GM19463 (cell line): ENCODE measurements around the gene PRR36.
"Not testable (repeated sequence)": the region's sequence is repeated elsewhere in the genome, so short reads cannot be mapped to it uniquely, and the experiment has no call there.

Experiments used
- ATAC-seq: cut with Tn5 transposase; IDR thresholded peaks from one replicate; pipeline ENCODE4 v1.9.1; 2021; ENCODE audit warnings: mild to moderate bottlenecking, moderate library complexity; ENCODE audit not compliant: unreplicated experiment

Gene PRR36

DNA sequence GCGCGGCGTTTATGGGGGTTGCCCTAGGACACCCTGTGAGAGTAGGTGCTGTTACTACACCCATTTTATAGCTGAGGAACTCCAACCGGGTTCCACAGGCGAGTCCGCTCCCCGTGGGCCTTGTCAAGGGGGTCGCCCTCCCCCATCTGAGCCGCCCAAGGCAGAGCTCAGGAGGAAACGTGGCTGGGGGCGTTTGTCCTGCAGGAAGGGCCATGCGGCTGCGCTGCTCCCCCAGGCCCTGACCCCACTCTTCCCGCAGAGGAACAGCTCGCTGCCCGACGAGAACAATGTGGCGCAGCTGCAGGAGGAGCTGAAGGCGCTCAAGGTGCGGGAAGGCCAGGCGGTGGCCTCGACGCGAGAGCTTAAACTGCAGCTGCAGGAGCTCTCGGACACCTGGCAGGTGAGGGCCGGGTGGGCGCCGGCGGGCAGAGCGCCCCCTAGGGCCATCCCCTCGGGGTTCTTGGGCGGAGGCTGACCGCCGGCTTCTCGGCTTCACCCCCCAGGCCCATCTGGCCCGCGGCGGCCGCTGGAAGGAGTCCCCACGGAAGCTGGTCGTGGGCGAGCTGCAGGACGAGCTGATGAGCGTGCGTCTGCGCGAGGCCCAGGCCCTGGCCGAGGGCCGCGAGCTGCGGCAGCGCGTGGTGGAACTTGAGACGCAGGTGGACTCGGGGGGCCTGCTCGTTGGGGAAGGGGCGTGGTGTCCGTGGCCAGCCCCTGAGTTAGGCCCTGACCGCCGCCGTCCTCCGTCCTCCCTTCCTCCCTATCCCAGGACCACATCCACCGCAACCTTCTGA lies 12.4 kb downstream of the PRR36 start:
- ATAC-seq = no peak

DNA sequence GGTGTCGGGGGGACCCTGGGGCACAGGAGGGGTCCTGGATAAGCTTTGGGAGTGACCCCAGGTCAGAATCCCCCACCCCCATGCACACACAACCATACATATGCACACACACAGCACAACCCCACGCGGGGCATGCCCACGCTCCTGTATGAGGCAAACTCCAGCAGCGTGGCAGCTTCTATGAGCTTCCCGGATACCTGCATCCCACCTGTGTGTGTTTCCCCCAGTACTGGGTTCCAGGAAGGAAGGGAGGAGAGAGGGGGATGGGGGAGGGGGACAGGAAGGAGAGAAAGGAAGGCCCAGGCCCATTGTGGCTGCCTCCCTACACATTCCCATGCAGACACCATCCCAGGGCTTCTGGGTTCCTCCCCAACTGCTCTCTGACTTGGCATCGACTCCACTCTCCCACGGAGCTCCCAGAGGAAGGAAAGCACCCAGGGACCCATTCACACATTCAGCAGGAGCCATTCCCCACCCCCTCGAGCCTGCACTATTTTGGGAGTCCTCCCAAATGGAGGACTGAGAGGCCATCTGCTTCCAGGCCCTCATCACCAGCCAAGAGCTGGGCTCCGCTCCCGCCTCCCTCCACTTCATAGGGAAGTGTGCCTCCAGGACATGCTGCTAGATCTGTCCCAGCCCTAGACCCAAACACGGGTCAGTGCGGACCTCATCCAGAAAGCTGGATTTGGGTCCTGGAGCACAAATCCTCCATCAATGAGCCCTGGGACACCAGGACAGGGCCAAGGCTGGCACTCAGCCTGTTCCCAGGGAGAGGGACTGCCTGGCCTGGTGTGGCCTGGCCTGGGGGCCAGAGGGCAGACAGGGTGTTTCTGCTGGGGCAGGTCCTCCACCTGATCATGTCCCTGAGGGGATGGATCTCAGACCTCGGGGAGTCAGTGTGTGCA lies 13.2 kb downstream of the PRR36 start:
- no peak for ATAC-seq

DNA sequence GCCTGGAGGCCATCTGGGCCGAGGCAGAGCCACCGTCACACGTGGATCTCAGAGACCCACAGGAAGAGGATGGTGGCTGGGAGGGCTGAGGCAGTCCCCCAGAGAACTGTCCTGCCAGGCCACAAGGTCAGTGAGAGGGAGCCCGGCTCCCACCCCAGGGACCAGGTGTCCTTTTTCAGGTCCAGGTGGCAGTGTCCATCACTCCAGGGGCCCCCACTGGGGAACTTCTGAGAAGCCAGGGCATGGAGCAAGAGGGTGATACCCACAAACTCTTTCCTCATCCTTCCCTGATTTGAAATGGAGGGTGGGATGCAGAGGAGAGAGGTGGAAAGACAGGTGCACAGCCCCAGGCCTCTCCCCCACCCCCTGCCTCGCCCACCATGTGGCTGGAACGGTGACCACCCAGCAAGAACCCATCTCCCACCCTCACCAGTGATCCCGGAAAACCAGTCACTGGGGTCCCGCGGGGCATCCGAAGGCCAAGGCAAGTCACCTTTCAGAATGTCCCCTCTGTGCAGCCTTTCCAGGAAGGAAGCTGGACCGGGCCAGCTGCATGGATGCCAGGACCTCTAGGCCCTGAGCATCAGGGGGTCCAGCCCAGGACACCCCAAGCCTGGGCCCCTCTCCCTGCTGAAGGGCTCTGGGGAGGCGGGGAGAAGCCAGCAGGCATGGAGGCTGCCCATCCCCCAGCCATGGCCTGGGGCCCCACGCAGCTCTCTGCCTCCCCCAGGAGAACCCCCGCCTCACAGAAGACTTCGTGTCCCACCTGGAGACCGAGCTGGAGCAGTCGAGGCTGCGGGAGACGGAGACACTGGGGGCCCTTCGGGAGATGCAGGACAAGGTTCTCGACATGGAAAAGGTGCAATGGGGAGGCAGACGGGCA lies 14.1 kb downstream of the PRR36 start:
- no peak for ATAC-seq

DNA sequence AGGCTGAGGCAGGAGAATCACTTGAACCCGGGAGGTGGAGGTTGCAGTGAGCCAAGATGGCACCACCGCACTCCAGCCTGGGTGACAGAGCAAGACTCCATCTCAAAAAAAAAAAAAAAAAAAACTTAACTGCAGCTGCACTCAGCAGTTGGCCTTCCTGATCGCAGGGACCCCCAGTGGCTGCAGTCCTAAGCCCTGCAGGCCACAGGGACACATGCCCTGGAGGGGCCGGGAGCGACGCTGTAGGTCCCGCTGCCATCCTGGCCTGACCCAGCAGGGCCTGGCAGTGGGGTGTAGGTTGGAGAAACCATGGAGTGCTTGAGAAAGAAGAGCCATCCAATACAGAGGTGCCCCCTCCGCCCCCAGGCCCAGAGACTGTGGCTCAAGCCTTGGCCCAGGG lies 15.1 kb downstream of the PRR36 start:
- ATAC-seq = not testable (repeated sequence)

DNA sequence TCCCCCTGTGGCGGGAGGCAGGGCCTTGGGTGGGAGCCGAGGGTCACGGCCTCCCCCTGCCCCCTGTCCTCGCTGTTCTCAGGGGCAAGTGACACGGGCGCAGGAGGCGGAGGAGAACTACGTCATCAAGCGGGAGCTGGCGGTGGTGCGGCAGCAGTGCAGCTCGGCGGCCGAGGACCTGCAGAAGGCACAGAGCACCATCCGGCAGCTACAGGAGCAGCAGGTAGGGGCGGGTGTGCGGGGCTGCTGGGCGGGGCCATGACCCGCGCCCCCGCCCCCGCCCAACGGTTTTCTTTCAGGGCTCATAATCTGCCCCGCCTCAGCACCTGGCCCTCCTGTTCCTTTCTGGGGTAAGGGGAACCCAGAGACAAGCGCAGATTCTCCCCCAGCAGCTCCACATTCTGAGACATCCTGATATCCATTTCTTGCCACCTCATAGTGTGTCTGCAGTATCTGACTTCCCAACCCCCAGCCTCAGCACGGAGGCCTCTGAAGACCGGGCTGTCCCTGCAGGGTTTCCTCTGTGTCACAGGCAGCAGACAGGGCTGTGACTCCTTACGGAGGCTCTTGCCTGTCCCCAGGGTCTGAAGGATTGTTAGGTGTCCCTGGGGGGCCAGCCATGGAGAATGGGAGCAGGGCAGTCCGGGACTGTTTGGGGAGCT lies 15.9 kb downstream of the PRR36 start:
- ATAC-seq = no peak

DNA sequence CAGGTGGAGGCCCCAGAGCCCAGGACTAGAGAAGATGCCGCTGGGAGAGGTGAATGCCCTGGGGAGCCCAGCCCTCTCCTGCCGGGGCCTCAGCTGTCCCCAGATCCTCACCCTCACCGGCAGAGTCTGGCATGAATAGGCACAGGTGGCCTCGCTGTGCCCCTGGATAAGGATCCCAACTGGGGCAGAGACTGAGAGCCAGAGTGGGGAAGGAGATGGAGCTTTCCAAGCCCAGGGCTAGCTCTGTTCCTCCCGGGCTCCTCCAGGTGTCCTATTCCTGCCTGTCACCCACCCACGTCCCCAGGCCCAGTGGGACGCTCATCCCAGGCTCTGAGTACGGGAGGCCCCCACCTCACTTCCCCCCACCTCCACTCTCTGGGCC lies 16.5 kb downstream of the PRR36 start:
- ATAC-seq = no peak

DNA sequence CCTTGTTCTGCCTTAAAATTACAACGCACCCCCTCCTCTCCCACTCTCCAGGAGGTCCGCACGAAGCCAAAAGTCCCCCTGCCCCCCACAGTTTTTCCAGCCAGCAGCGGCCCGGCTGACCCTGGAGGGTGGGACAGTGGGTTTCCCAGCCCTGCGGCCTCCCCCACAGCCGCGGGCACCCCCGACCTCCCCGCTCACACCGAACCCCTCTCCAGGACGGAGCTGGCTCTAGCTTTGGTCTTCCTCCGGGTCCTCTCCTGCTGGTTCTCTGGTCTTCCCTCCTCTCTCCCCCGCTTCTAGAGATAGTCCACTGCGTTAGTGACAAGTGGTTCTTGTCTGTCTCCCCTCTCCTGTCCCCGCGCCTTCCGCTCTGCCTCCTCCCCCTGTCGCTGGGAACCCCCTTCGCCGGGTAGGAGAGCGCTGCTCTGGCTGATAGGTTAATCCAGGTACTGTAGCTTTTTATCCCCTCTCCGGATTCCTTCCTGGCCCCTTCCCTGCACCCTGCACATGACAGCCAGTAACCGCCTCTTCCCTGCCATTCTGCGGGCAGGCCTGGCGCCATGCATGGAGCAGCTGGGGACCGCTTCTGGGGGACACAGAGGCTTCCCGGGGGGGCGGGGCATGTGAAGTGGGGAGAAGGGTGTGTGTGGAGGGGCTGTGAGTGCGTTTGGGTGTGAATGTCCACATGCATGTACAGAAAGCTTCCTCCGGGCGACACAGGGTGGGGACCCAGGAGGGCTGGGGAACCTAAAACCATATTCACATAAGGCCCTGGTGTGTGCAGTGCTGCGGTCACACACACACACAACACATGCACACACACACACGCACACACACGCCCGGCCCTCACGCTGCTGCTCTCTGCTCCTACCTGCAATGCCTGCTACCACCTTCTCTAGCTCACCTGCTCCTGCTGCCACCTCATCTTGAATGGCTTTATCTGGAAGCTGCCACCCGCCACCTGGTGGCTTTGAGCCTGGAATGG lies 17.2 kb downstream of the PRR36 start:
- ATAC-seq = no peak

DNA sequence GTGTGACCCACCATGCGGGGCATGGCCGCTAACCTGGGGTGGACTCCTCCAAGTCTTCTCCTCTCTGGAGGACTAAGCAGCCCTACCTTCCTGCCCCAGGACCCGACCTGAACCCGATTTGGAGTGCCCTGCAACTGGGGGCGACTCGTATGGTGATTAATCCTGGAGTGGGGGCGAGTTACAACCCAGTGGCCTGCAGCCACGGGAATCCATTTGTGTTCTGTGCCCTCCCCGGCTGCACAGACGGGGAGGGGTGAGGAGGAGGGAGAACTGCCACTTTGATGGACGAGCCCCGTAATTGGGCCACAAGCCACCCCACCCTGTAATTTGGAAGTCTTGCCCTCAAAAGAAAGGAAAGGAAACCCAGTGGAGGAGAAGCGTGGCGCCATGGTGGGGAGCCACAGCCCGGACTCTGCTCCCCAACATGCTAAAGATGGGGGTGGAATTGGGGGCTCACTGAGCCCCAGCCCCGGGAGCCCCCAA lies 18.0 kb downstream of the PRR36 start:
- no peak for ATAC-seq

DNA sequence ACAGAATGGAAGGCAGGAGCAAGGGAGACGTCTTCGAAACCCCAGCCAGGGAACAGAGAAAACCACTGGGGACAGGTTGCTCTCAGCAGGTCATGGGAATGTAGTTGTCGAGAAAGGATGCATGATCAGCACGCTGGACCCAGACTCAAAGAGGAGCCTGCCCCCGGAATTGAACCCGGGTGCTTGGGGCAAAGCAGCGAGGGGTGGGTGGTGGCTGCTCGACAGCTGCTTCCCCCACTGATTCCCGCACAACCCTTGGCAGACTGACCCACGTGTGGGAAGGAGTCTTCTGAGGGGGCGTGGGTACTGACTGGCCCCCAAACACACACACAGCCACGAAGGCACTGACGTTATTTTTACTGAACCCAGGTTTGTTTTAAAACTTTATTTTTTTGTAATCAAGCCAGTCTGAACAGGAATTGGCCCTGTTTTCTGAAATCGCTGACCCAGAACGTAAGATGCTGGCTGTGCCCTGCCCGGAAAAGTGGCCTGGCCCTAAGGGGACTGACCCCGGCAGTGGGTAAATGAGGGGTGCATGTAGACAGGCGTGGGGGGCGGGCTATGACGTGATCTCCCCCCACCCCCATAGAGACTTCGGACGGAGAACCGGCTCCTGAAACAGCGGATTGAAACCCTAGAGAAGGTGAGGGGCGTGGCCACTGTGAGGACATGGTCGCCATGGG lies 18.6 kb downstream of the PRR36 start:
- no peak for ATAC-seq

DNA sequence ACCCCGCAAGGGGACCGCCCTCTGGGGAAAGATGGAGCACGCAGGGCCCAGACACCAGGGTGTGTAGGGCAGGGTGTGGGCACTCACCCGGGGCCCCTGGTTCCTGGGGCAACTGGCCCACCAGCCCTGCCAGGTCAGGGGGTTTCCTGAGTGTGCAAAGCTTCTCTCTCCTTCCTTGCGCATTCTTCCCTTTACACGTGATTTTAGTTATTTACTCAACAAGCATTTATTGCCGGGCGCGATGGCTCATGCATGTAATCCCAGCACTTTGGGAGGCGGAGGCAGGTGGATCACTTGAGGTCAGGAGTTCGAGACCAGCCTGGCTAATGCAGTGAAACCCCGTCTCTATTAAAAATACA lies 20.4 kb downstream of the PRR36 start:
- ATAC-seq = no peak

DNA sequence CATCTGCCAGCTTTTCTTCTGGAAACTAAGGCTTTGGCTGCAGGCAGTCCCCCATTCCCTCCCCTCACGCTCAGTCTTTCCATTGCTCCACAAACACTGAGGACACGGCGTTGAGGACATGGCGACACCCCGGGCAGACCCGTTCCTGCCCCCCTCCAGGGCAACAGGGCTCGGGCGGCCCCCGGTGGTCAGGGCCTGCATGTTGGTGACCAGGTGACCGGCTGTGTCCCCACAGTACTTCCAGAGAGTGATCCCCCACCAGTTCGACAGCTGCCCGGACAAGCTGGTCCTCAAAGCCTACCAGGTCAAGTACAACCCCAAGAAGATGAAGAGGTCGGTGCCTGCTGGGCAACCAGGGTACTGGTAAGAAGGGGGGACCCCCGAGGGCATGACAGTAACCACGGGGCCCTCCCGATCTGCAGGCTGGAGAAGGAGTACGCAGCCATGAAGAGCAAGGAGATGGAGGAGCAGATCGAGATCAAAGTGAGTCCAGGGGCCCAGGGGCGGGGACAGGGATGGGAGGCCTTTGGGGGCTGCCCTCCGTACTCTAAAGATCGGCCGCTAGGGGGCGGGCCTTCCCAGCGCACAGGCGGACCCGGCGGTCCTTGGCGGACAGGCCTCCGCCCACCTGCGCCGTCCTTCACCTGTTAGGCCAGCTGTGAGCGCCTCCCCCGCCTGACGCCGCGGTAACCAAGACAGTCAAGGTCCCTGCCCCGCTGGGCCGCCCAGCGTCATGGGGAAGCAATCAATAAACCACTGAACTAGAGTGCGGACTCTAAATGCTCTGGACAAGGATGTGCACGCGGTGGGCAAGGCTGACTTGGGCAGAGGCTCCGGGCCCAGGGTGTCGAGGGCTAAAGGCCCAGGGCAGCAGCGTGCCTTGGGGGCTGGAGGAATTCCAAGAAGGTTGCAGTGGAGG lies 21.1 kb downstream of the PRR36 start:
- ATAC-seq = no peak

DNA sequence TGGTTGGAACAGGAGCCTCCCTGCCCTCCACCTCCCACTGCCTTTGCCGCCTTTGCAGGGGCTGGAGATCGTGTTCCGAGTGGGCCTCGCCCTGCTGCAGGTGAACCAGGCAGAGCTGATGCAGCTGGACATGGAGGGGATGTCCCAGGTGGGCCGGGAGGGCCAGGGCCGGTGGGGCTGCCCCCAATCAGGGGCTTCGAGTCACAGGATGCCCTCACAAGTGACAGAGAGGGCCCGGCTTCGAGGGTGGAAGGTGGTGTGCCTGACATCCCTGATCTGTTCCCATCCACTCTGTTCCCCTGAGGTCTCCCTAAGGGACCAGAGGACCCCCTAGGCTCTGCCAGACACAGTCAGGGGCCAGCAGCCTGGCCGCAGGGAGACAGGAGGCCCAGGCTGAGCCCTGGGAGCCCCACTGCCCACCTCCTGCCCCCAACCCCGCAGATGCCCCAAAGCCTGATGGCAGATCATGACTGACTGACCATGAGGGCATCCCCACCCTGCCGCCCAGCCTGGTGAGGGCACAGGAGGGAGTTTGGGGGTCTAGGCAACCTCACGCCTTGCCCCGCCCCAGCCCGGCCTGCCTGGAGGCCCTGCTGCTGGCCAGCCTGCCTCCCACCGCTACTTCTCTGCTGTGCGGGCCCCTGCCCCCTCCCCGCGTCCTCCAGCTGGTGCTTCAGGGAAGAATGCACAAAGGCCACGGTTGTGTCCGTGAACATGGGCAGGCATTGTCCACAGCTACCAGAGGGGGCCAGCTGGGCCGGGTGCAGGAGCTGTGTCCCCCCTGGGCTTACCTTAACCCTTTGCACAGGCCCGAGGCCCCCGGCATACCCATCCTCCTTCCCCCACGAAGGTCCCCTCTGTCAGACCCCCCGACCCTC lies 22.3 kb downstream of the PRR36 start:
- no peak for ATAC-seq

DNA sequence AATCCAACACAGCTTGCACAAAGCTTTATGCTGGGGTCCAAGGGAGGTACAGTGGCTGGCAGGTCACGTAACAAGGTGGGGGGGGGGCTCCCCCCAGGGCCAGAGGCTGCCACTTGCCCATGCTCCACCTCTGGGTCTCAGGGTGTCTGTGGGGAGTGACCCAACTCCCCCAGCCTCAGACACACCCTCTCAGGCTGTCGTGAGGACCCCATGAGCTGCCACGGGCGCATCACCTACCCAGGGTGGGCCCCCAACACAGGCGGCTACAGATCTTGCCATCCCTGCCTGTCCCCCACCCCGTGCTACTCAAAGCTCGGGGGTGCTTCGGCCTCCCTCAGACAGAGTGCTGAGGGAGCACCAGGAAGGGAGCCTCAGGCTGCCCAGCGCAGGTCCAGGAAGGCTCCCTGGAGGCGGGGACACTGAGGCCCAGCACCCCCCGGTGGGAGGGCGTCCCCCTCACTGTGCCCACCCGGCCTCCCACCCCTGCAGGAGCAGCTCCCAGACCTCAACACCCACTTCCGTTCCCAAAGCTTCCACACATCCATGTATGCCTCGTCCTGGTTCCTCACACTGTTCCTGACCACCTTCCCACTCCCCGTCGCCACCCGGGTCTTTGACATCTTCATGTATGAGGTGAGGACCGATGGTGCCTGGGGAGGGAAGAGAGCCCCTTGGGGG lies 23.1 kb downstream of the PRR36 start:
- no peak for ATAC-seq

DNA sequence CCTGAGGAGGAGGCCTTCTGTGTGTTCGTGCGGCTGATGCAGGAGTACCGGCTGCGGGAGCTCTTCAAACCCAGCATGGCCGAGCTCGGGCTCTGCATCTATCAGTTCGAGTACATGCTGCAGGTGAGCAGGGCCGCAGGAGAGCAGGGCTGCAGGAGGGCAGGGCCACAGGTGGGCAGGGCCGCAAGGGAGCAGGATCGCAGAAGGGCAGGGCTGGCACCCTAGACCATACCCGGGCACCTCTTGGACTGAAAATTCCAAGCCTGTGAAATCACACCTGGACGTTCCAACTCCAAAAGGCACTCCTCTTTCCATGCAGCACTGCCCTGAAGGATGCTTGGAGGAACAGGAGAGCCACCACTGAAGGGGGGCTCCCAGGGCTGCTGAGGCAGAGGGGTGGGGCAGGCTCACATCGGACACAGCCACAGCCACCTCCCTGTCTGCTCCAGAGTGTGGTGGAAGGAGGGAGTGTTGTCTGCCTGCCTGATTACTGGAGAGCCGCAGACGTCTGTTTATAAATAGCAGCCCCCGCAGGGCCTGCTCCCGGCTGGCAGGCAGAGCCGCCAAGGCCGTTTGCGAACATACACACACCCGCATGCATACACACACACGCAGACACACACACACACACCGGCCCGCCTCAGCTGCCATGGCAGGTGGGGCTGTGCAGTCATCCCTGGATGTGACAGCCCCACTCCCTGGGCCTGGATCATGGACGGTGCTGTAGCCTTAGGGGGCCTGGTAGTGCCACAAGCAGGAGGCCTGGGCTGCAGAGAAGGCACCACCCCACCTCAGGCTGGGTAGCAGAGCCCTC lies 24.0 kb downstream of the PRR36 start:
- no peak for ATAC-seq

DNA sequence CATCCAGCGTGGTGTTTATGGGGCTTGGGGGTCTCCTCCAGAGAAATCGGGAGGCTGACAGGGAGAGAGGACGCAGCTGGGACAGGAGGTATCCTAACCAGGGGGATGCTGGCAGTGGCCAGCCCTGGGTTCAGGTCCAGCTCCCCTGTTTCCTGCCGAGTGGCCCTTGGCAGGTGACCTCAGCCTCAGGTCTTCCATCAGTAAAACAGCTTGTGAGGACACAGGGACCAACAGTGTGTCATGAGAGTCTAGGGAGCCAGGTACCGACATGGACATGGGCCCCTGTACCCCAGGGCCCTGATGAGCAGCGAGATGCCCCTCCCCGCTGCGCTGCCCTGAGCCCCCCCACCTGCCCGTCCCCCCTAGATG lies 24.6 kb downstream of the PRR36 start:
- ATAC-seq = no peak
